Hematopoietic multipotent progenitor cell treated with erythropoietin and hydrocortisone succinate and interleukin-3 and kit ligand, for 8 days (in vitro differentiated cells): ENCODE measurements around the gene HS1BP3.

Source experiments
- DNase-seq: peaks from one replicate; pipeline ENCODE4 v3.0.0-alpha.2; 2015

The HS1BP3 gene

GRCh38 chr2:20615466-20616241 lies 35.2 kb downstream of the HS1BP3 start:
- no peak for DNase-seq

- DNase-seq = no peak
Observed at GRCh38 chr2:20615068-20615465, 35.8 kb downstream of the HS1BP3 start.

GRCh38 chr2:20614201-20615067 lies 36.5 kb downstream of the HS1BP3 start:
- no peak for DNase-seq

- DNase-seq = no peak
Observed at GRCh38 chr2:20612925-20613916, 37.7 kb downstream of the HS1BP3 start.

GRCh38 chr2:20611844-20612356 lies 39.0 kb downstream of the HS1BP3 start:
- DNase-seq = no peak

- DNase-seq = no peak
Observed at GRCh38 chr2:20611077-20611843, 39.6 kb downstream of the HS1BP3 start.

GRCh38 chr2:20609995-20610357 lies 40.9 kb downstream of the HS1BP3 start:
- DNase-seq = no peak

- DNase-seq = no peak
Observed at GRCh38 chr2:20609349-20609994, 41.4 kb downstream of the HS1BP3 start.

- no peak for DNase-seq
Observed at GRCh38 chr2:20608666-20609348, 42.1 kb downstream of the HS1BP3 start.

- DNase-seq = no peak
Observed at GRCh38 chr2:20607446-20607845, 43.5 kb downstream of the HS1BP3 start.

- no peak for DNase-seq
Observed at GRCh38 chr2:20606198-20606597, 44.7 kb downstream of the HS1BP3 start.

- no peak for DNase-seq
Observed at GRCh38 chr2:20604951-20605381, 45.9 kb downstream of the HS1BP3 start.

GRCh38 chr2:20604401-20604911 lies 46.4 kb downstream of the HS1BP3 start:
- no peak for DNase-seq

GRCh38 chr2:20603791-20604190 lies 47.1 kb downstream of the HS1BP3 start:
- DNase-seq = no peak

- no peak for DNase-seq
Observed at GRCh38 chr2:20602803-20603202, 48.1 kb downstream of the HS1BP3 start.

GRCh38 chr2:20600756-20601325 lies 50.1 kb downstream of the HS1BP3 start:
- no peak for DNase-seq

GRCh38 chr2:20599861-20600461 lies 50.9 kb downstream of the HS1BP3 start:
- DNase-seq = no peak

- DNase-seq = no peak
Observed at GRCh38 chr2:20599001-20599600, 51.8 kb downstream of the HS1BP3 start.

GRCh38 chr2:20597860-20598183 lies 53.1 kb downstream of the HS1BP3 start:
- no peak for DNase-seq
